ENCODE results near the gene IFT20. TPM values are rescaled to one million over a fixed set of nuclear protein-coding genes. Genes with fewer than 3 reads are reported as not detected.
A peak's percentile ranks its signal among the peaks of the same experiment; 100 is the strongest.

Gene IFT20
- total and polyA plus RNA-seq, 2 of the 13 experiments (the other 11 are each of a cell fraction or from before 2014, with no cell fraction given), result 28.0 to 37.8 TPM

GRCh38 chr17:28368306-28368831, 33.1 kb upstream of the IFT20 start (continued):
- TF ChIP-seq CTCF (CRISPR knock-in tag; IDR thresholded peaks at IDR 0.05), result peak; percentile 30; the same call in 1 of the 2 replicates
- TF ChIP-seq KLF12 (CRISPR knock-in tag; IDR thresholded peaks at IDR 0.05; ENCODE audit: borderline replicate concordance), result peak; percentile 91
- no peak for TF ChIP-seq ZNF17 (CRISPR knock-in tag; IDR thresholded peaks at IDR 0.05)
- no peak; the same call in 1 of the 2 replicates for TF ChIP-seq HBP1 (CRISPR knock-in tag; IDR thresholded peaks at IDR 0.05; ENCODE audit: low read depth)
- no peak for TF ChIP-seq ZNF343 (CRISPR knock-in tag; IDR thresholded peaks at IDR 0.05)
- TF ChIP-seq SMARCE1 (IDR thresholded peaks at IDR 0.05; ENCODE audit: borderline replicate concordance), result no peak
- TF ChIP-seq ZNF44 (CRISPR knock-in tag; IDR thresholded peaks at IDR 0.05), result no peak
- no peak for TF ChIP-seq XBP1 (CRISPR knock-in tag; IDR thresholded peaks at IDR 0.05)
- TF ChIP-seq MLLT10 (CRISPR knock-in tag; IDR thresholded peaks at IDR 0.05), result no peak
- peak; percentile 91 for TF ChIP-seq POGZ (CRISPR knock-in tag; IDR thresholded peaks at IDR 0.05)
- TF ChIP-seq ZNF883 (CRISPR knock-in tag; IDR thresholded peaks at IDR 0.05; ENCODE audit: not compliant biosample characterization), result no peak
- TF ChIP-seq PITX1 (CRISPR knock-in tag; IDR thresholded peaks at IDR 0.05), result peak; percentile 95
- TF ChIP-seq, protein P1, sequence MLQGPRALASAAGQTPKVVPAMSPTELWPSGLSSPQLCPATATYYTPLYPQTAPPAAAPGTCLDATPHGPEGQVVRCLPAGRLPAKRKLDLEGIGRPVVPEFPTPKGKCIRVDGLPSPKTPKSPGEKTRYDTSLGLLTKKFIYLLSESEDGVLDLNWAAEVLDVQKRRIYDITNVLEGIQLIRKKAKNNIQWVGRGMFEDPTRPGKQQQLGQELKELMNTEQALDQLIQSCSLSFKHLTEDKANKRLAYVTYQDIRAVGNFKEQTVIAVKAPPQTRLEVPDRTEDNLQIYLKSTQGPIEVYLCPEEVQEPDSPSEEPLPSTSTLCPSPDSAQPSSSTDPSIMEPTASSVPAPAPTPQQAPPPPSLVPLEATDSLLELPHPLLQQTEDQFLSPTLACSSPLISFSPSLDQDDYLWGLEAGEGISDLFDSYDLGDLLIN (CRISPR knock-in tag; IDR thresholded peaks at IDR 0.05; ENCODE audit: borderline replicate concordance), result no peak
- no peak for TF ChIP-seq ZNF354B (CRISPR knock-in tag; IDR thresholded peaks at IDR 0.05)
- peak; percentile 64; the same call in 1 of the 2 replicates for TF ChIP-seq ZNF263 (CRISPR knock-in tag; IDR thresholded peaks at IDR 0.05)
- peak; percentile 56 for TF ChIP-seq ZNF629 (CRISPR knock-in tag; conservative IDR thresholded peaks at IDR 0.05)
- no peak for TF ChIP-seq ZNF260 (CRISPR knock-in tag; IDR thresholded peaks at IDR 0.05; ENCODE audit: borderline replicate concordance, low read depth)
- TF ChIP-seq, protein P2, sequence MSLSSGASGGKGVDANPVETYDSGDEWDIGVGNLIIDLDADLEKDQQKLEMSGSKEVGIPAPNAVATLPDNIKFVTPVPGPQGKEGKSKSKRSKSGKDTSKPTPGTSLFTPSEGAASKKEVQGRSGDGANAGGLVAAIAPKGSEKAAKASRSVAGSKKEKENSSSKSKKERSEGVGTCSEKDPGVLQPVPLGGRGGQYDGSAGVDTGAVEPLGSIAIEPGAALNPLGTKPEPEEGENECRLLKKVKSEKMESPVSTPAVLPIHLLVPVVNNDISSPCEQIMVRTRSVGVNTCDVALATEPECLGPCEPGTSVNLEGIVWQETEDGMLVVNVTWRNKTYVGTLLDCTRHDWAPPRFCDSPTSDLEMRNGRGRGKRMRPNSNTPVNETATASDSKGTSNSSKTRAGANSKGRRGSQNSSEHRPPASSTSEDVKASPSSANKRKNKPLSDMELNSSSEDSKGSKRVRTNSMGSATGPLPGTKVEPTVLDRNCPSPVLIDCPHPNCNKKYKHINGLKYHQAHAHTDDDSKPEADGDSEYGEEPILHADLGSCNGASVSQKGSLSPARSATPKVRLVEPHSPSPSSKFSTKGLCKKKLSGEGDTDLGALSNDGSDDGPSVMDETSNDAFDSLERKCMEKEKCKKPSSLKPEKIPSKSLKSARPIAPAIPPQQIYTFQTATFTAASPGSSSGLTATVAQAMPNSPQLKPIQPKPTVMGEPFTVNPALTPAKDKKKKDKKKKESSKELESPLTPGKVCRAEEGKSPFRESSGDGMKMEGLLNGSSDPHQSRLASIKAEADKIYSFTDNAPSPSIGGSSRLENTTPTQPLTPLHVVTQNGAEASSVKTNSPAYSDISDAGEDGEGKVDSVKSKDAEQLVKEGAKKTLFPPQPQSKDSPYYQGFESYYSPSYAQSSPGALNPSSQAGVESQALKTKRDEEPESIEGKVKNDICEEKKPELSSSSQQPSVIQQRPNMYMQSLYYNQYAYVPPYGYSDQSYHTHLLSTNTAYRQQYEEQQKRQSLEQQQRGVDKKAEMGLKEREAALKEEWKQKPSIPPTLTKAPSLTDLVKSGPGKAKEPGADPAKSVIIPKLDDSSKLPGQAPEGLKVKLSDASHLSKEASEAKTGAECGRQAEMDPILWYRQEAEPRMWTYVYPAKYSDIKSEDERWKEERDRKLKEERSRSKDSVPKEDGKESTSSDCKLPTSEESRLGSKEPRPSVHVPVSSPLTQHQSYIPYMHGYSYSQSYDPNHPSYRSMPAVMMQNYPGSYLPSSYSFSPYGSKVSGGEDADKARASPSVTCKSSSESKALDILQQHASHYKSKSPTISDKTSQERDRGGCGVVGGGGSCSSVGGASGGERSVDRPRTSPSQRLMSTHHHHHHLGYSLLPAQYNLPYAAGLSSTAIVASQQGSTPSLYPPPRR (CRISPR knock-in tag; IDR thresholded peaks at IDR 0.05; ENCODE audit: borderline replicate concordance), result peak; percentile 95
- TF ChIP-seq HMG20A (CRISPR knock-in tag; IDR thresholded peaks at IDR 0.05; ENCODE audit: borderline replicate concordance), result peak; percentile 66; the same call in 1 of the 2 replicates
- TF ChIP-seq JUNB (CRISPR knock-in tag; IDR thresholded peaks at IDR 0.05; ENCODE audit: borderline replicate concordance), result no peak
- TF ChIP-seq NR1H2 (CRISPR knock-in tag; IDR thresholded peaks at IDR 0.05; ENCODE audit: borderline replicate concordance, low read depth), result no peak

Data from HepG2 (cell line).